Caco-2 (cell line): Measurements from ENCODE around the gene SUPT3H. TPM values are rescaled to one million over a fixed set of nuclear protein-coding genes. Genes with fewer than 3 reads are reported as not detected.

Source experiments
- BruUV-seq: library from RNA; stranded (reverse); fragments of 400-500 nt; replicated peaks from 2 replicates; lab custom pipeline; 2021; lab: Mats Ljungman, UMichigan
- CTCF ChIA-PET: fragments of 300-600 bp; sonication (Branson Sonifier 250); formaldehyde crosslinking; loops from one replicate; lab custom pipeline; 2022; ENCODE audit warnings: antibody characterized with exemption; lab: Charles Lee
- POLR2A ChIA-PET: fragments of 300-600 bp; sonication (Branson Sonifier 250); formaldehyde crosslinking; loops from one replicate; lab custom pipeline; 2022; ENCODE audit warnings: antibody characterized with exemption; lab: Charles Lee
- DNase-seq, 2 experiments: peaks; one replicate each; pipeline versions ENCODE4 v3.0.0 to v3.0.0-alpha.2; 2020 to 2022
- H3K27me3 ChIP-seq: replicated peaks from 2 replicates; pipeline ENCODE4 v1.6.0; 2011; ENCODE audit warnings: low read length; ENCODE audit not compliant: control insufficient read depth, insufficient read depth
- H3K36me3 ChIP-seq: 2 replicates; pipeline ENCODE4 v1.5.1; 2011; ENCODE audit warnings: low read length; ENCODE audit not compliant: control insufficient read depth, insufficient read depth
- H3K4me1 ChIP-seq: fragments of 250-450 bp; sonication (Bioruptor Pico); 2 replicates; pipeline ENCODE4 v1.5.1; 2020; ENCODE audit warnings: mild to moderate bottlenecking
- H3K4me3 ChIP-seq: 2 replicates; pipeline ENCODE4 v1.5.1; 2011; ENCODE audit warnings: low read depth, mild to moderate bottlenecking, control low read depth, low read length
- H3K9me3 ChIP-seq: fragments of 250-450 bp; sonication (Bioruptor Pico); 2 replicates; pipeline ENCODE4 v1.5.1; 2020; ENCODE audit warnings: mild to moderate bottlenecking, moderate library complexity
- H3K27ac Mint-ChIP-seq: one replicate; pipeline ENCODE4 v1.8.0; 2022; ENCODE audit warnings: mixed read lengths; ENCODE audit not compliant: unreplicated experiment
- H3K27me3 Mint-ChIP-seq: one replicate; pipeline ENCODE4 v1.8.0; 2022; ENCODE audit warnings: mixed read lengths; ENCODE audit not compliant: insufficient read depth, unreplicated experiment
- H3K36me3 Mint-ChIP-seq: one replicate; pipeline ENCODE4 v1.8.0; 2022; ENCODE audit warnings: mild to moderate bottlenecking, mixed read lengths; ENCODE audit not compliant: insufficient read depth, unreplicated experiment
- H3K4me1 Mint-ChIP-seq: one replicate; pipeline ENCODE4 v1.8.0; 2022; ENCODE audit warnings: low read depth, mixed read lengths; ENCODE audit not compliant: unreplicated experiment
- H3K4me3 Mint-ChIP-seq: one replicate; pipeline ENCODE4 v1.8.0; 2022; ENCODE audit warnings: mild to moderate bottlenecking, moderate library complexity, mixed read lengths; ENCODE audit not compliant: unreplicated experiment
- H3K9me3 Mint-ChIP-seq: one replicate; pipeline ENCODE4 v1.8.0; 2022; ENCODE audit warnings: mixed read lengths; ENCODE audit not compliant: unreplicated experiment
- intact Hi-C: fragments of 100-400 bp; cut with micrococcal nuclease; formaldehyde crosslinking; loops from one replicate; pipeline ENCODE4 v1.10.0; 2022; ENCODE audit not compliant: unreplicated experiment
- total RNA-seq: library from RNA; stranded (reverse); gene quantifications from 2 replicates; pipeline ENCODE4 v1.2.3, GENCODE V29; 2022
- TF ChIP-seq, protein P1 (sequence below), 2 experiments: fragments of 200-600 bp in 1 of 2; IDR thresholded peaks; 1 replicate in 1 of 2; 2 replicates in 1 of 2; pipeline versions ENCODE4 v1.5.1 to v1.8.0; 2011 to 2022; ENCODE audit warnings: antibody characterized with exemption in 1 of 2, control low read depth in 1 of 2, inconsistent platforms in 1 of 2, low read depth in 1 of 2, low read length in 1 of 2, mild to moderate bottlenecking in 1 of 2, moderate library complexity in 1 of 2; ENCODE audit not compliant: insufficient read depth in 1 of 2, severe bottlenecking in 1 of 2, unreplicated experiment in 1 of 2

The SUPT3H gene
- total RNA-seq, 1 experiment from 2014 or later = 13.2 TPM

DNA sequence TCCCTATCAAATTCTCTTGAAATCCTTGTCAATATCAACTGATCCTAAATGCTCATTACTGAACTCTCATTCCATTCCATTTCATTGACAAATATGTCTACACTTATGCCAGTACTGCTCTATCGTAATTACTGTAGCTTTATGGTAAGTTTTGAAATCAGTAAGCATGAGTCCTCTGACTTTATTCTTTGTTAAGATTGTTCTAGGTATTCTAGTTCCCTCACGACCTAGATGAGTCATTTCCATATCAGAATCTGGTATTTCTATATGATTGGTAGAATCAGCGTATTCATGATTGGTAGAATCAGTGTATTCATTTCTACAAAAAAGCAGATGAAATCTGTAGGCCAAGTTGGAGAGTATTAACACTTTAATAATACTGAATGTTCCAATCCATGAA is 368.2 kb downstream of the SUPT3H start:
- no peak overlapping the region for H3K4me3 ChIP-seq
- Mint-ChIP-seq H3K4me1 (no peaks in the 10 kb centered on the region), H3K27me3 (no peaks in the 10 kb centered on the region), H3K4me3 (no peak overlapping the region), H3K9me3 (no peaks in the 10 kb centered on the region), H3K27ac (no peak overlapping the region), H3K36me3 (no peaks in the 10 kb centered on the region)
- no peaks in the 10 kb centered on the region; the same call in 1 of the 2 replicates for H3K4me1 ChIP-seq
- H3K36me3 ChIP-seq = no peaks in the 10 kb centered on the region
- TF ChIP-seq, protein P1, sequence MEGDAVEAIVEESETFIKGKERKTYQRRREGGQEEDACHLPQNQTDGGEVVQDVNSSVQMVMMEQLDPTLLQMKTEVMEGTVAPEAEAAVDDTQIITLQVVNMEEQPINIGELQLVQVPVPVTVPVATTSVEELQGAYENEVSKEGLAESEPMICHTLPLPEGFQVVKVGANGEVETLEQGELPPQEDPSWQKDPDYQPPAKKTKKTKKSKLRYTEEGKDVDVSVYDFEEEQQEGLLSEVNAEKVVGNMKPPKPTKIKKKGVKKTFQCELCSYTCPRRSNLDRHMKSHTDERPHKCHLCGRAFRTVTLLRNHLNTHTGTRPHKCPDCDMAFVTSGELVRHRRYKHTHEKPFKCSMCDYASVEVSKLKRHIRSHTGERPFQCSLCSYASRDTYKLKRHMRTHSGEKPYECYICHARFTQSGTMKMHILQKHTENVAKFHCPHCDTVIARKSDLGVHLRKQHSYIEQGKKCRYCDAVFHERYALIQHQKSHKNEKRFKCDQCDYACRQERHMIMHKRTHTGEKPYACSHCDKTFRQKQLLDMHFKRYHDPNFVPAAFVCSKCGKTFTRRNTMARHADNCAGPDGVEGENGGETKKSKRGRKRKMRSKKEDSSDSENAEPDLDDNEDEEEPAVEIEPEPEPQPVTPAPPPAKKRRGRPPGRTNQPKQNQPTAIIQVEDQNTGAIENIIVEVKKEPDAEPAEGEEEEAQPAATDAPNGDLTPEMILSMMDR (IDR thresholded peaks at IDR 0.05; ENCODE audit: insufficient read depth in 1 of 2, low read depth in 1 of 2, low read length in 1 of 2, severe bottlenecking in 1 of 2, unreplicated experiment in 1 of 2) = no peak
- no TSS peak for BruUV-seq
- no peak for DNase-seq
- CTCF ChIA-PET = no interaction called here
- no peaks in the 10 kb centered on the region for H3K27me3 ChIP-seq
- POLR2A ChIA-PET = no interaction called here
- intact Hi-C loops = no loop called here
- no peaks in the 10 kb centered on the region for H3K9me3 ChIP-seq

DNA sequence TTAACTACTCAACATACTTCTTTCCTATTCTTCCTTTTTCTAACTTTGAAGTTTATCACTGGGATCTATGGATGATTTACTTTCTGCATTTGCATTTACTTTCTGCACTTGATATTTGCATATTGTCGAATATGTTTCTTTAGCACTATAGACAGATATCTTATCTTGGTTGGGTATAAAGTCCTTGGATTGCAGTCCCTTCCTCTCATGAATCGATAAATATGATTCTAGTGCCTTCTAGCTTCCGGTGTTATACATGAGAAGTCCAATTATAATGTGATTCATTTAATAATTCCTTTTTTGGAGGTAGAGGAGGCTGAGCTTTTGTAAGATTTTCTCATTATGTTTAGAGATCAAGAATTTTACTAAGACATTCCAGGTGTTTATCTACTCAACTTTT is 370.8 kb downstream of the SUPT3H start:
- intact Hi-C loops = no loop called here
- H3K9me3 ChIP-seq = no peaks in the 10 kb centered on the region
- Mint-ChIP-seq H3K36me3 (no peaks in the 10 kb centered on the region), H3K4me1 (no peaks in the 10 kb centered on the region), H3K9me3 (no peaks in the 10 kb centered on the region), H3K27ac (no peak overlapping the region), H3K4me3 (no peak overlapping the region), H3K27me3 (no peaks in the 10 kb centered on the region)
- BruUV-seq = no TSS peak
- ChIA-PET POLR2A (interaction anchor here (1.1 kb wide), 1 partner anchor 377 kb away, joined by 4 read pairs; no protein-coding TSS in a partner anchor), CTCF (no interaction called here)
- no peaks in the 10 kb centered on the region for H3K36me3 ChIP-seq
- TF ChIP-seq, protein P1 (IDR thresholded peaks at IDR 0.05; ENCODE audit: insufficient read depth in 1 of 2, low read depth in 1 of 2, low read length in 1 of 2, severe bottlenecking in 1 of 2, unreplicated experiment in 1 of 2) = no peak
- H3K4me1 ChIP-seq = no peaks in the 10 kb centered on the region; the same call in 1 of the 2 replicates
- no peak overlapping the region for H3K4me3 ChIP-seq
- DNase-seq = no peak
- H3K27me3 ChIP-seq = no peaks in the 10 kb centered on the region

DNA sequence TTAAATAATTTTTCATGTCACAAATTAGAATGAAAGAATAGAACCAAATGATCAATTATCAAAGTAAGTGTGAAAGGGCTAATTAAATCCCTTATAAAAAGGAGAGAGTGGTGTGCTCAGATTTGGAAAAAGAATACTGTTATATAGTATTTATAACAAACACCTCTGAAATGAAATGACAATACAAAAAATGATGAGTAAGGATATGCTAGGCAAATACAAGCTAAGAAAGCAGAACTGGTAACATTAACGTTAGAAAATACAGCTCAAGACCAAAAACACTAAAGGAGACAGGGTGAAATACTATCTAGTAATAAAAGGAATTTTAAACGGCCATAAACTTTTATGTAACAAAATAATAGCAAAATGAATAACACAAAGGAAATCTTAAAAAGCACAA is 373.8 kb downstream of the SUPT3H start:
- Mint-ChIP-seq H3K27ac (no peak overlapping the region), H3K4me3 (no peak overlapping the region), H3K4me1 (no peaks in the 10 kb centered on the region), H3K27me3 (no peaks in the 10 kb centered on the region), H3K9me3 (no peaks in the 10 kb centered on the region), H3K36me3 (no peaks in the 10 kb centered on the region)
- ChIA-PET CTCF (no interaction called here), POLR2A (no interaction called here)
- no peak overlapping the region for H3K4me3 ChIP-seq
- H3K4me1 ChIP-seq = no peaks in the 10 kb centered on the region; the same call in 1 of the 2 replicates
- H3K27me3 ChIP-seq = no peaks in the 10 kb centered on the region
- DNase-seq = no peak
- H3K9me3 ChIP-seq = no peaks in the 10 kb centered on the region
- no peaks in the 10 kb centered on the region for H3K36me3 ChIP-seq
- BruUV-seq = no TSS peak
- intact Hi-C loops = no loop called here
- TF ChIP-seq, protein P1 (IDR thresholded peaks at IDR 0.05; ENCODE audit: insufficient read depth in 1 of 2, low read depth in 1 of 2, low read length in 1 of 2, severe bottlenecking in 1 of 2, unreplicated experiment in 1 of 2) = no peak
